Tibial artery (tissue), 4 donors: ENCODE measurements around the gene PHF23.
A peak's percentile ranks its signal among the peaks of the same experiment; 100 is the strongest.

Source experiments
- DNase-seq, 2 donors: peaks; one replicate each; pipeline ENCODE4 v3.0.0-alpha.2; 2019
- H3K27ac ChIP-seq, 2 donors: fragments of 200-600 bp; sonication (generic) in 1 of 2; 1 replicate in 1 of 2; 2 replicates in 1 of 2; pipeline ENCODE4 v1.5.1; 2018 to 2019; ENCODE audit warnings: mild to moderate bottlenecking in 1 of 2
- H3K27me3 ChIP-seq, 2 donors: fragments of 200-600 bp; sonication (generic) in 1 of 2; one replicate each; pipeline versions ENCODE4 v1.5.1 to v1.6.0; 2016 to 2019
- H3K36me3 ChIP-seq, 3 donors: fragments of 200-600 bp; sonication (generic) in 2 of 3; one replicate each; pipeline ENCODE4 v1.5.1; 2016 to 2019; ENCODE audit warnings: mild to moderate bottlenecking in 2 of 3
- H3K4me1 ChIP-seq, 4 donors: fragments of 200-600 bp; sonication (generic) in 2 of 4; 1 replicate in 3 of 4; 2 replicates in 1 of 4; pipeline ENCODE4 v1.5.1; 2016 to 2019
- H3K4me3 ChIP-seq, 2 donors: fragments of 200-600 bp; sonication (generic) in 1 of 2; 1 replicate in 1 of 2; 2 replicates in 1 of 2; pipeline ENCODE4 v1.5.1; 2018 to 2019; ENCODE audit warnings: mild to moderate bottlenecking in 2 of 2
- H3K9me3 ChIP-seq, 3 donors: fragments of 200-600 bp; sonication (generic) in 1 of 3; one replicate each; pipeline ENCODE4 v1.5.1; 2016 to 2019
- intact Hi-C: fragments of 100-400 bp; cut with DNase I; formaldehyde crosslinking; loops from one replicate; pipeline ENCODE4 v1.15.0; 2023; ENCODE audit warnings: low total_unique reads
- TF ChIP-seq, protein P1 (sequence below), 2 experiments: fragments of 200-600 bp in 1 of 2; fragments of 450-650 bp in 1 of 2; IDR thresholded peaks; one replicate each; pipeline ENCODE4 v1.5.1; 2017 to 2019; ENCODE audit warnings: antibody characterized with exemption in 2 of 2, mild to moderate bottlenecking in 1 of 2, moderate library complexity in 1 of 2

The PHF23 gene

DNA sequence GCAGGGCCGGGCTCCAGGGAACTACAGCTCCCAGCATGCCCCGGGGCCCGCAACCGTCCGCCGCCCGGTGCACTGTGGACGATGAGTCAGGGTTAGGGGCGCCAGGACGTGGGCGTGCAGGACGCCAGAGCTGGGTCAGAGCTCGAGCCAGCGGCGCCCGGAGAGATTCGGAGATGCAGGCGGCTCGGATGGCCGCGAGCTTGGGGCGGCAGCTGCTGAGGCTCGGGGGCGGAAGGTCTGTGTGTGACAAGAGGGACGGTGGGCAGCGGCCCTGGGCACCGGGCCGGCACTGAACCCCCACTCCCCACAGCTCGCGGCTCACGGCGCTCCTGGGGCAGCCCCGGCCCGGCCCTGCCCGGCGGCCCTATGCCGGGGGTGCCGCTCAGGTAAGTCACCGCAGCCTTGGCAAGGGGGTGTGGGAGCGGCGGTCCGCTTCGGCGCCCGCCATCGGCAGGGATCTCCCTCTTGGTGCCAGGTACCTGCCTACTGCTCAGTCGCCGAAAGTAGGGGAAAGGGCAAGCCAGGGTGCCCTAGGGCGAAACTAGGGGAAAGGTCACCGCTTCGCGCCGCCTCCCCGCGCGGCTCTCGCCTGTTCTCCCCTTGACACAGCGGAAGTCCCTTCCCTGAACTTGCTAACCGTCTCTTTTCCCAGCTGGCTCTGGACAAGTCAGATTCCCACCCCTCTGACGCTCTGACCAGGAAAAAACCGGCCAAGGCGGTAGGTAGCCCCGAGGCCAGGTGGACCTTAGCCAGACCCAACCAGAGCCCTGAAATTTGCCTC is 19.3 kb downstream of the PHF23 start, which contains the start of the genes ACADVL and DLG4:
TSS of gene ACADVL (plus strand) at position 127 of the 781 bp plus-strand sequence. CDS start at position 174, 47 bp downstream.
TSS of gene DLG4 (minus strand) at position 25 of the 781 bp plus-strand sequence.
- H3K4me3 ChIP-seq: peak within 1 kb of the TSS; percentile 75 to 99
- H3K9me3 ChIP-seq: no peaks in the 10 kb centered on the region
- TF ChIP-seq, protein P1, sequence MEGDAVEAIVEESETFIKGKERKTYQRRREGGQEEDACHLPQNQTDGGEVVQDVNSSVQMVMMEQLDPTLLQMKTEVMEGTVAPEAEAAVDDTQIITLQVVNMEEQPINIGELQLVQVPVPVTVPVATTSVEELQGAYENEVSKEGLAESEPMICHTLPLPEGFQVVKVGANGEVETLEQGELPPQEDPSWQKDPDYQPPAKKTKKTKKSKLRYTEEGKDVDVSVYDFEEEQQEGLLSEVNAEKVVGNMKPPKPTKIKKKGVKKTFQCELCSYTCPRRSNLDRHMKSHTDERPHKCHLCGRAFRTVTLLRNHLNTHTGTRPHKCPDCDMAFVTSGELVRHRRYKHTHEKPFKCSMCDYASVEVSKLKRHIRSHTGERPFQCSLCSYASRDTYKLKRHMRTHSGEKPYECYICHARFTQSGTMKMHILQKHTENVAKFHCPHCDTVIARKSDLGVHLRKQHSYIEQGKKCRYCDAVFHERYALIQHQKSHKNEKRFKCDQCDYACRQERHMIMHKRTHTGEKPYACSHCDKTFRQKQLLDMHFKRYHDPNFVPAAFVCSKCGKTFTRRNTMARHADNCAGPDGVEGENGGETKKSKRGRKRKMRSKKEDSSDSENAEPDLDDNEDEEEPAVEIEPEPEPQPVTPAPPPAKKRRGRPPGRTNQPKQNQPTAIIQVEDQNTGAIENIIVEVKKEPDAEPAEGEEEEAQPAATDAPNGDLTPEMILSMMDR (IDR thresholded peaks at IDR 0.05): no peak
- H3K4me1 ChIP-seq: peaks cover 0 to 60% (median 44%) of the 10 kb centered on the region in 4 donors
- intact Hi-C loops: no loop called here
- peaks cover 0 to 13% of the 10 kb centered on the region in 2 donors for H3K27me3 ChIP-seq
- peak; percentile 94 to 95 for DNase-seq
- H3K36me3 ChIP-seq: peaks cover 13 to 41% (median 28%) of the 10 kb centered on the region in 3 donors
- peak within 1 kb of the TSS; percentile 92 to 98 for H3K27ac ChIP-seq

GRCh38 chr17:7219229-7219811 is 19.9 kb downstream of the PHF23 start:
- H3K9me3 ChIP-seq: no peaks in the 10 kb centered on the region
- intact Hi-C loops: no loop called here
- H3K27ac ChIP-seq: peak overlapping the region; percentile 92 to 98
- H3K36me3 ChIP-seq: peaks cover 9 to 34% (median 21%) of the 10 kb centered on the region in 3 donors
- TF ChIP-seq, protein P1 (IDR thresholded peaks at IDR 0.05): no peak
- peaks cover 0 to 13% of the 10 kb centered on the region in 2 donors for H3K27me3 ChIP-seq
- peak overlapping the region; percentile 75 to 99 for H3K4me3 ChIP-seq
- DNase-seq: no peak
- peaks cover 0 to 66% (median 50%) of the 10 kb centered on the region in 4 donors for H3K4me1 ChIP-seq

GRCh38 chr17:7218758-7219157 is 20.5 kb downstream of the PHF23 start:
- peak overlapping the region in 1 of 2 donors; percentile 92 for H3K27ac ChIP-seq

GRCh38 chr17:7218166-7218565 is 21.1 kb downstream of the PHF23 start:
- H3K4me3 ChIP-seq: peak overlapping the region in 1 of 2 donors; percentile 49
- no peak for DNase-seq
- TF ChIP-seq, protein P1 (IDR thresholded peaks at IDR 0.05): no peak
- intact Hi-C loops: no loop called here
- peaks cover 0 to 13% of the 10 kb centered on the region in 2 donors for H3K27me3 ChIP-seq
- peak overlapping the region; percentile 61 to 69 for H3K27ac ChIP-seq
- H3K9me3 ChIP-seq: no peaks in the 10 kb centered on the region
- peaks cover 0 to 73% (median 56%) of the 10 kb centered on the region in 4 donors for H3K4me1 ChIP-seq
- H3K36me3 ChIP-seq: peaks cover 0 to 23% (median 9%) of the 10 kb centered on the region in 3 donors

More at GRCh38 chr17:7218758-7219157, 20.5 kb downstream of the PHF23 start:
- TF ChIP-seq, protein P1 (IDR thresholded peaks at IDR 0.05): no peak
- Histone ChIP-seq H3K36me3 (peaks cover 3 to 29% (median 15%) of the 10 kb centered on the region in 3 donors), H3K4me1 (peaks cover 0 to 71% (median 54%) of the 10 kb centered on the region in 4 donors), H3K4me3 (no peak overlapping the region), H3K27me3 (peaks cover 0 to 13% of the 10 kb centered on the region in 2 donors), H3K9me3 (no peaks in the 10 kb centered on the region)
- no peak for DNase-seq
- intact Hi-C loops: no loop called here

GRCh38 chr17:7217113-7217987 is 21.9 kb downstream of the PHF23 start:
- intact Hi-C loops: no loop called here

More at GRCh38 chr17:7217113-7217987, 21.9 kb downstream of the PHF23 start:
- H3K36me3 ChIP-seq: peaks cover 0 to 14% (median 1%) of the 10 kb centered on the region in 3 donors
- no peaks in the 10 kb centered on the region for H3K9me3 ChIP-seq
- no peak for DNase-seq
- H3K27ac ChIP-seq: peak overlapping the region; percentile 61 to 69
- peaks cover 0 to 14% of the 10 kb centered on the region in 2 donors for H3K27me3 ChIP-seq
- H3K4me3 ChIP-seq: peak overlapping the region; percentile 44 to 49
- H3K4me1 ChIP-seq: peaks cover 0 to 73% (median 55%) of the 10 kb centered on the region in 4 donors
- TF ChIP-seq, protein P1 (IDR thresholded peaks at IDR 0.05): no peak
